Hepatocyte (in vitro differentiated cells): ENCODE results near the gene HSDL2. TPM values are rescaled to one million over a fixed set of nuclear protein-coding genes. Genes with fewer than 3 reads are reported as not detected.

Experiments
- DNase-seq: peaks from one replicate; pipeline ENCODE4 v3.0.0-alpha.2; 2016; ENCODE audit warnings: low spot score
- H2AFZ ChIP-seq: fragments of 200-600 bp; sonication (generic); 2 replicates; pipeline ENCODE4 v1.6.0; 2016; ENCODE audit warnings: antibody characterized with exemption, mild to moderate bottlenecking
- H3K27ac ChIP-seq: fragments of 200-600 bp; sonication (generic); 2 replicates; pipeline ENCODE4 v1.5.1; 2016; ENCODE audit warnings: mild to moderate bottlenecking
- H3K27me3 ChIP-seq: fragments of 200-600 bp; sonication (generic); 2 replicates; pipeline ENCODE4 v1.6.1; 2016
- H3K36me3 ChIP-seq: fragments of 200-600 bp; sonication (generic); replicated peaks from 2 replicates; pipeline ENCODE4 v1.5.1; 2016; ENCODE audit warnings: low read depth; ENCODE audit not compliant: insufficient read depth
- H3K4me1 ChIP-seq: fragments of 200-600 bp; sonication (generic); 2 replicates; pipeline ENCODE4 v1.5.1; 2016; ENCODE audit warnings: mild to moderate bottlenecking, moderate library complexity; ENCODE audit not compliant: insufficient read depth
- H3K4me2 ChIP-seq: fragments of 200-600 bp; sonication (generic); 2 replicates; pipeline ENCODE4 v1.6.0; 2016
- H3K4me3 ChIP-seq: fragments of 200-600 bp; sonication (generic); 2 replicates; pipeline ENCODE4 v1.5.1; 2016; ENCODE audit warnings: mild to moderate bottlenecking
- H3K79me2 ChIP-seq: fragments of 200-600 bp; sonication (generic); 2 replicates; pipeline ENCODE4 v1.6.0; 2017; ENCODE audit warnings: mild to moderate bottlenecking
- H3K9me2 ChIP-seq: fragments of 200-600 bp; sonication (generic); replicated peaks from 2 replicates; pipeline ENCODE4 v1.6.0; 2017; ENCODE audit warnings: mild to moderate bottlenecking; ENCODE audit not compliant: insufficient read depth
- H3K9me3 ChIP-seq: fragments of 200-600 bp; sonication (generic); 2 replicates; pipeline ENCODE4 v1.5.1; 2016; ENCODE audit warnings: low read depth, mild to moderate bottlenecking
- H4K20me1 ChIP-seq: fragments of 200-600 bp; sonication (generic); 2 replicates; pipeline ENCODE4 v1.6.0; 2016; ENCODE audit warnings: mild to moderate bottlenecking; ENCODE audit not compliant: insufficient read depth, poor library complexity, severe bottlenecking
- CTCF ChIP-seq: fragments of 200-600 bp; sonication (generic); IDR thresholded peaks from 2 replicates; pipeline ENCODE4 v1.5.1; 2016; ENCODE audit warnings: antibody characterized with exemption, mild to moderate bottlenecking; ENCODE audit not compliant: poor library complexity
- EZH2 ChIP-seq: fragments of 200-600 bp; sonication (generic); IDR thresholded peaks from 2 replicates; pipeline ENCODE4 v1.6.1; 2016; ENCODE audit warnings: antibody characterized with exemption, mild to moderate bottlenecking, borderline replicate concordance
- EZH2phosphoT487 ChIP-seq: fragments of 200-600 bp; sonication (generic); IDR thresholded peaks from one replicate; pipeline ENCODE4 v1.6.1; 2018; ENCODE audit warnings: antibody characterized with exemption, mild to moderate bottlenecking, low read depth, moderate library complexity; ENCODE audit not compliant: unreplicated experiment, severe bottlenecking
- WGBS: methylation state at CpG from one replicate; pipeline ENCODE4 v1.1.6; 2016; ENCODE audit warnings: low lambda C conversion rate; ENCODE audit errors: missing lambda C conversion rate; 5-methylcytosine and 5-hydroxymethylcytosine counted together
- polyA plus RNA-seq: library from polyadenylated mRNA; unstranded; fragments of >200 nt; fragmentation: Nextera tagmentation; extraction: Ambion mirVana; gene quantifications from 2 replicates; pipeline ENCODE4 v1.2.1, GENCODE V29; 2016
- total RNA-seq: library from RNA; depleted of rRNA; stranded (reverse); fragments of >200 nt; gene quantifications from 2 replicates; pipeline ENCODE4 v1.2.3, GENCODE V29; 2014

Gene HSDL2
- total and polyA plus RNA-seq, 2 experiments from 2014 or later: 50.0 to 97.3 TPM

GRCh38 chr9:112355427-112355897, 24.4 kb upstream of the HSDL2 start:
- no peaks in the 10 kb centered on the region for H4K20me1 ChIP-seq
- H3K27ac ChIP-seq: no peak overlapping the region
- H3K27me3 ChIP-seq: no peaks in the 10 kb centered on the region
- no peak overlapping the region for H2AFZ ChIP-seq
- TF ChIP-seq CTCF: no peak
- TF ChIP-seq EZH2: no peak
- no peak for TF ChIP-seq EZH2phosphoT487
- no peak overlapping the region for H3K4me3 ChIP-seq
- H3K9me2 ChIP-seq: no peaks in the 10 kb centered on the region
- no peaks in the 10 kb centered on the region for H3K36me3 ChIP-seq
- no peaks in the 10 kb centered on the region for H3K4me1 ChIP-seq
- H3K79me2 ChIP-seq: no peaks in the 10 kb centered on the region
- DNase-seq: no peak
- WGBS: 90% methylated on average over 7 of the region's 8 CpGs
- no peak overlapping the region for H3K4me2 ChIP-seq
- H3K9me3 ChIP-seq: no peaks in the 10 kb centered on the region

- Histone ChIP-seq H3K27me3 (no peaks in the 10 kb centered on the region), H3K4me1 (no peaks in the 10 kb centered on the region), H3K4me2 (no peak overlapping the region), H3K9me2 (no peaks in the 10 kb centered on the region), H3K4me3 (no peak overlapping the region), H2AFZ (no peak overlapping the region), H3K79me2 (no peaks in the 10 kb centered on the region), H4K20me1 (no peaks in the 10 kb centered on the region), H3K9me3 (no peaks in the 10 kb centered on the region), H3K36me3 (no peaks in the 10 kb centered on the region), H3K27ac (no peak overlapping the region)
- TF ChIP-seq EZH2phosphoT487: no peak
- TF ChIP-seq EZH2: no peak
- TF ChIP-seq CTCF: no peak
- 91% methylated on average over 5 of the region's 5 CpGs for WGBS
- no peak for DNase-seq
Measured at GRCh38 chr9:112360047-112360804, 19.7 kb upstream of the HSDL2 start.

- Histone ChIP-seq H3K36me3 (no peaks in the 10 kb centered on the region), H3K79me2 (no peaks in the 10 kb centered on the region), H3K9me2 (no peaks in the 10 kb centered on the region), H3K27me3 (no peaks in the 10 kb centered on the region), H3K9me3 (no peaks in the 10 kb centered on the region), H3K4me1 (no peaks in the 10 kb centered on the region), H3K4me3 (no peak overlapping the region), H3K27ac (no peak overlapping the region), H4K20me1 (no peaks in the 10 kb centered on the region), H2AFZ (no peak overlapping the region), H3K4me2 (no peak overlapping the region)
- peak; percentile 69 for DNase-seq
- peak; percentile 65 for TF ChIP-seq CTCF
- TF ChIP-seq EZH2phosphoT487: no peak
- no peak for TF ChIP-seq EZH2
- 37% methylated on average over 4 of the region's 4 CpGs for WGBS
Measured at GRCh38 chr9:112361601-112362000, 18.3 kb upstream of the HSDL2 start.
